Natural killer cell (primary cell): ENCODE results near the gene CFAP107. TPM values are rescaled to one million over a fixed set of nuclear protein-coding genes. Genes with fewer than 3 reads are reported as not detected.

Experiments used
- ATAC-seq, 3 donors: fragments of 150-1000 bp in 2 of 3; fragments of 200-7000 bp in 1 of 3; cut with Tn5 transposase; 1 replicate in 1 of 3; 2 replicates in 2 of 3; pipeline ENCODE4 v1.10.0; 2021; ENCODE audit warnings: mild to moderate bottlenecking in 2 of 3, moderate library complexity in 2 of 3
- DNase-seq, 2 donors: peaks; one replicate each; pipeline versions ENCODE4 v3.0.0 to v3.0.0-alpha.2; 2013 to 2021; ENCODE audit warnings: mixed read lengths in 1 of 2
- H3K27ac ChIP-seq: one replicate; pipeline ENCODE4 v1.5.1; 2013; ENCODE audit warnings: mild to moderate bottlenecking, low read length
- H3K27me3 ChIP-seq: one replicate; pipeline ENCODE4 v1.6.1; 2013; ENCODE audit warnings: low read length; ENCODE audit not compliant: control insufficient read depth, insufficient read depth
- H3K36me3 ChIP-seq: one replicate; pipeline ENCODE4 v1.6.1; 2013; ENCODE audit warnings: low read length; ENCODE audit not compliant: control insufficient read depth, insufficient read depth
- H3K4me1 ChIP-seq: one replicate; pipeline ENCODE4 v1.6.1; 2013; ENCODE audit warnings: low read length; ENCODE audit not compliant: control insufficient read depth, insufficient read depth
- H3K4me3 ChIP-seq: one replicate; pipeline ENCODE4 v1.5.1; 2013; ENCODE audit warnings: low read length
- H3K9me3 ChIP-seq: one replicate; pipeline ENCODE4 v1.6.1; 2013; ENCODE audit warnings: low read length; ENCODE audit not compliant: control insufficient read depth, insufficient read depth
- H3K27ac Mint-ChIP-seq, 2 donors: one replicate each; pipeline ENCODE4 v1.8.0; 2022; ENCODE audit warnings: mild to moderate bottlenecking in 2 of 2, mixed read lengths in 2 of 2, moderate library complexity in 1 of 2
- H3K27me3 Mint-ChIP-seq, 2 donors: one replicate each; pipeline ENCODE4 v1.8.0; 2022; ENCODE audit warnings: low read depth in 2 of 2, mixed read lengths in 2 of 2
- H3K36me3 Mint-ChIP-seq: one replicate; pipeline ENCODE4 v1.8.0; 2022; ENCODE audit warnings: mixed read lengths
- H3K4me1 Mint-ChIP-seq, 2 donors: one replicate each; pipeline ENCODE4 v1.8.0; 2022; ENCODE audit warnings: mixed read lengths in 2 of 2
- H3K4me3 Mint-ChIP-seq: one replicate; pipeline ENCODE4 v1.8.0; 2022; ENCODE audit warnings: mild to moderate bottlenecking, moderate library complexity, mixed read lengths
- H3K9me3 Mint-ChIP-seq, 2 donors: one replicate each; pipeline ENCODE4 v1.8.0; 2022; ENCODE audit warnings: mixed read lengths in 2 of 2
- CTCF ChIP-seq: fragments of 200-600 bp; IDR thresholded peaks from one replicate; pipeline ENCODE4 v1.8.0; 2022; ENCODE audit warnings: antibody characterized with exemption
- WGBS: methylation state at CpG from one replicate; pipeline ENCODE4 v1.1.7; 2013; ENCODE audit warnings: missing lambda C conversion rate; ENCODE audit not compliant: insufficient coverage; 5-methylcytosine and 5-hydroxymethylcytosine counted together
- intact Hi-C: fragments of 100-400 bp; cut with micrococcal nuclease; formaldehyde crosslinking; loops from one replicate; pipeline ENCODE4 v1.14.2; 2022
- total RNA-seq, 4 donors: library from RNA; stranded (reverse); fragments of 120-200 nt in 1 of 4; gene quantifications; one replicate each; pipeline versions ENCODE4 v1.2.3 to v1.2.4, GENCODE V29; 2013 to 2022

The CFAP107 gene
- total RNA-seq, 3 donors from 2014 or later (not counting 1 experiment from before 2014, with no cell fraction given) = not detected

GRCh38 chr1:12810691-12811408 is 64.8 kb downstream of the CFAP107 start:
- Mint-ChIP-seq H3K4me3 (no peak overlapping the region), H3K4me1 (no peaks in the 10 kb centered on the region), H3K27ac (no peak overlapping the region), H3K36me3 (no peaks in the 10 kb centered on the region), H3K9me3 (peaks cover 0 to 2% of the 10 kb centered on the region in 2 donors), H3K27me3 (peaks cover 12 to 14% of the 10 kb centered on the region in 2 donors)
- H3K27ac ChIP-seq = no peak overlapping the region
- no peaks in the 10 kb centered on the region for H3K36me3 ChIP-seq
- DNase-seq (no peak), ATAC-seq (no peak)
- intact Hi-C loops = no loop called here
- H3K4me1 ChIP-seq = no peaks in the 10 kb centered on the region
- H3K27me3 ChIP-seq = no peaks in the 10 kb centered on the region
- no peaks in the 10 kb centered on the region for H3K9me3 ChIP-seq
- 81% methylated on average over 5 of the region's 5 CpGs for WGBS
- no peak overlapping the region for H3K4me3 ChIP-seq
- TF ChIP-seq CTCF = no peak

- Histone ChIP-seq H3K4me3 (no peak overlapping the region), H3K27me3 (no peaks in the 10 kb centered on the region), H3K27ac (no peak overlapping the region), H3K36me3 (no peaks in the 10 kb centered on the region), H3K9me3 (no peaks in the 10 kb centered on the region), H3K4me1 (no peaks in the 10 kb centered on the region)
- Mint-ChIP-seq H3K9me3 (no peaks in the 10 kb centered on the region), H3K27me3 (peaks cover 11 to 13% of the 10 kb centered on the region in 2 donors), H3K27ac (no peak overlapping the region), H3K4me3 (no peak overlapping the region), H3K4me1 (no peaks in the 10 kb centered on the region), H3K36me3 (no peaks in the 10 kb centered on the region)
- DNase-seq (no peak), ATAC-seq (no peak)
- intact Hi-C loops = no loop called here
- 71% methylated on average over 2 of the region's 2 CpGs for WGBS
- TF ChIP-seq CTCF = no peak
Measured at GRCh38 chr1:12811409-12811784, 65.4 kb downstream of the CFAP107 start.

Other genes with a start within 250 kb of the CFAP107 start
- gene DHRS3, start 128.0 kb upstream of the CFAP107 start, total RNA-seq = 100 to 1,000 TPM; 106 to 175 (median 153) TPM
- not detected for gene AADACL4, start 102.1 kb upstream of the CFAP107 start, total RNA-seq
- gene AADACL3, start 30.1 kb upstream of the CFAP107 start, total RNA-seq = not detected
- gene PRAMEF12, start 27.5 kb downstream of the CFAP107 start, total RNA-seq = not detected
- not detected for gene PRAMEF1, start 45.2 kb downstream of the CFAP107 start, total RNA-seq
- not detected for gene PRAMEF11, start 85.2 kb downstream of the CFAP107 start, total RNA-seq
- not detected for gene HNRNPCL1, start 102.5 kb downstream of the CFAP107 start, total RNA-seq
- gene PRAMEF2, start 110.9 kb downstream of the CFAP107 start, total RNA-seq = not detected
- not detected for gene PRAMEF4, start 140.0 kb downstream of the CFAP107 start, total RNA-seq
- gene PRAMEF10, start 152.1 kb downstream of the CFAP107 start, total RNA-seq = not detected
- gene PRAMEF7, start 170.4 kb downstream of the CFAP107 start, total RNA-seq = not detected
- gene PRAMEF6, start 201.4 kb downstream of the CFAP107 start, total RNA-seq = not detected